Mesothelial cell of epicardium (in vitro differentiated cells): ENCODE measurements around the gene BMERB1. TPM values are rescaled to one million over a fixed set of nuclear protein-coding genes. Genes with fewer than 3 reads are reported as not detected.

ENCODE experiments used
- DNase-seq, 2 experiments: peaks; one replicate each; pipeline ENCODE4 v3.0.0; 2021; ENCODE audit warnings: low spot score in 2 of 2; ENCODE audit not compliant: unreplicated experiment in 2 of 2
- H3K27ac Mint-ChIP-seq: 2 replicates; pipeline ENCODE4 v1.8.0; 2021; ENCODE audit warnings: mixed read lengths
- H3K27me3 Mint-ChIP-seq: 2 replicates; pipeline ENCODE4 v1.8.0; 2021; ENCODE audit warnings: low read depth, mixed read lengths
- H3K36me3 Mint-ChIP-seq: 2 replicates; pipeline ENCODE4 v1.8.0; 2021; ENCODE audit warnings: mixed read lengths
- H3K4me1 Mint-ChIP-seq: 2 replicates; pipeline ENCODE4 v1.8.0; 2021; ENCODE audit warnings: mixed read lengths
- H3K4me3 Mint-ChIP-seq: 2 replicates; pipeline ENCODE4 v1.8.0; 2021; ENCODE audit warnings: mild to moderate bottlenecking, moderate library complexity, mixed read lengths
- H3K9me3 Mint-ChIP-seq: 2 replicates; pipeline ENCODE4 v1.8.0; 2021; ENCODE audit warnings: mixed read lengths
- total RNA-seq: library from RNA; stranded (reverse); gene quantifications from 3 replicates; pipeline ENCODE4 v1.2.1, GENCODE V29; 2021
- TF ChIP-seq, protein P1 (sequence below): fragments of 200-600 bp; sonication (generic); IDR thresholded peaks from one replicate; pipeline ENCODE4 v1.5.0; 2021; ENCODE audit warnings: antibody characterized with exemption; ENCODE audit not compliant: unreplicated experiment

Gene BMERB1
- total RNA-seq, 1 donor from 2014 or later = 3.9 TPM

DNA sequence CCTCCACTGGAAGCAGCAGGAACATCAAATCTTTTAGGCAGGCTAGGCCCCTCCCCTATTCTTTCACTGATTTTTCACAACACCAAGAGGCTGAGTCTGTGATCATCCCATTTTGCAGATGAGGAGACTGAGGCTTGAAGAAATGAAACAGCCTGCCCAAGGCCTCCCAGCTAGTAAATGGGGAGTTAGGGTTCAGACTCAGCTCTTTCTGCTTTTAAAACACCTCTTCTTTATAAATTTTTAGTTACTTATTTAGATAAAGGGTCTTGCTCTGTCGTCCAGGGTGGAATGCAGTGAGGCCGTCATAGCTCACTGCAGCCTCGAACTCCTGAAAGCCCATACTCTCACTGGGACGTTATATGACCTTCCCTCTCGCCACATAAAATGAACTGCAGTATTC lies 82.2 kb downstream of the BMERB1 start:
- no peaks in the 10 kb centered on the region for H3K36me3 Mint-ChIP-seq
- peaks cover 2% of the 10 kb centered on the region for H3K27me3 Mint-ChIP-seq
- H3K4me1 Mint-ChIP-seq = peaks cover 9% of the 10 kb centered on the region
- no peak overlapping the region for H3K4me3 Mint-ChIP-seq
- no peak for DNase-seq
- H3K9me3 Mint-ChIP-seq = no peaks in the 10 kb centered on the region
- no peak overlapping the region for H3K27ac Mint-ChIP-seq
- TF ChIP-seq, protein P1, sequence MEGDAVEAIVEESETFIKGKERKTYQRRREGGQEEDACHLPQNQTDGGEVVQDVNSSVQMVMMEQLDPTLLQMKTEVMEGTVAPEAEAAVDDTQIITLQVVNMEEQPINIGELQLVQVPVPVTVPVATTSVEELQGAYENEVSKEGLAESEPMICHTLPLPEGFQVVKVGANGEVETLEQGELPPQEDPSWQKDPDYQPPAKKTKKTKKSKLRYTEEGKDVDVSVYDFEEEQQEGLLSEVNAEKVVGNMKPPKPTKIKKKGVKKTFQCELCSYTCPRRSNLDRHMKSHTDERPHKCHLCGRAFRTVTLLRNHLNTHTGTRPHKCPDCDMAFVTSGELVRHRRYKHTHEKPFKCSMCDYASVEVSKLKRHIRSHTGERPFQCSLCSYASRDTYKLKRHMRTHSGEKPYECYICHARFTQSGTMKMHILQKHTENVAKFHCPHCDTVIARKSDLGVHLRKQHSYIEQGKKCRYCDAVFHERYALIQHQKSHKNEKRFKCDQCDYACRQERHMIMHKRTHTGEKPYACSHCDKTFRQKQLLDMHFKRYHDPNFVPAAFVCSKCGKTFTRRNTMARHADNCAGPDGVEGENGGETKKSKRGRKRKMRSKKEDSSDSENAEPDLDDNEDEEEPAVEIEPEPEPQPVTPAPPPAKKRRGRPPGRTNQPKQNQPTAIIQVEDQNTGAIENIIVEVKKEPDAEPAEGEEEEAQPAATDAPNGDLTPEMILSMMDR = no peak

DNA sequence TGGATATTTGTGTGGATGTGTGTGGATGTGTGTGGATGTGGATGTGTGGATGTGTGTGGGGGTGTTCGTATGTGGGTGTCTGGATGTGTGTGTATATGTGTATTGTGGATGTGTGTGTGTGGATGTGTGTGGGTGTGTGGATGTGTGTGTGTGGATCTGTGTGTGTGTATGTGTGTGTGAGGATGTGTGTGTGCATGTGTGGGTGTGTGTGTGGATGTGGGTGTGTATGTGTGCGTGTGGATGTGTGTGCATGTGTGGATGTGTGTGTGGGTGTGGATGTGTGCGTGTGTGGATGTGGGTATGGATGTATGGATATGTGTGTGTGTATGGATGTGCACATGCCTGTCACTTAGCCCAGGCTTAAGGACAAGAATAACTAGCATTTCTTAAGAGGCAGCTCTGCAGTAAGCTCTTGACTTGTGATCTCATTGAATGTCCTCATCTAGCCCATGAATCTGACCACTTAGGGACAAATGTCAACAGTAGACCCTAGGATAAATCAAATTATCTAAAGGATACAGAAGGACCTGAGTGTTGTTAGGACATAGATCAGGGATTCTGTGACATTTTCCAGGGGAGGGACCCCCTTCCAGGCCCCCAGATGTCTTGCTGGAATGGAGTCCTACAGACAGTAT lies 83.5 kb downstream of the BMERB1 start:
- H3K36me3 Mint-ChIP-seq = no peaks in the 10 kb centered on the region
- H3K27me3 Mint-ChIP-seq = peaks cover 5% of the 10 kb centered on the region
- H3K27ac Mint-ChIP-seq = no peak overlapping the region
- DNase-seq = no peak
- no peaks in the 10 kb centered on the region for H3K9me3 Mint-ChIP-seq
- H3K4me1 Mint-ChIP-seq = peaks cover 14% of the 10 kb centered on the region
- TF ChIP-seq, protein P1 = no peak
- H3K4me3 Mint-ChIP-seq = no peak overlapping the region

DNA sequence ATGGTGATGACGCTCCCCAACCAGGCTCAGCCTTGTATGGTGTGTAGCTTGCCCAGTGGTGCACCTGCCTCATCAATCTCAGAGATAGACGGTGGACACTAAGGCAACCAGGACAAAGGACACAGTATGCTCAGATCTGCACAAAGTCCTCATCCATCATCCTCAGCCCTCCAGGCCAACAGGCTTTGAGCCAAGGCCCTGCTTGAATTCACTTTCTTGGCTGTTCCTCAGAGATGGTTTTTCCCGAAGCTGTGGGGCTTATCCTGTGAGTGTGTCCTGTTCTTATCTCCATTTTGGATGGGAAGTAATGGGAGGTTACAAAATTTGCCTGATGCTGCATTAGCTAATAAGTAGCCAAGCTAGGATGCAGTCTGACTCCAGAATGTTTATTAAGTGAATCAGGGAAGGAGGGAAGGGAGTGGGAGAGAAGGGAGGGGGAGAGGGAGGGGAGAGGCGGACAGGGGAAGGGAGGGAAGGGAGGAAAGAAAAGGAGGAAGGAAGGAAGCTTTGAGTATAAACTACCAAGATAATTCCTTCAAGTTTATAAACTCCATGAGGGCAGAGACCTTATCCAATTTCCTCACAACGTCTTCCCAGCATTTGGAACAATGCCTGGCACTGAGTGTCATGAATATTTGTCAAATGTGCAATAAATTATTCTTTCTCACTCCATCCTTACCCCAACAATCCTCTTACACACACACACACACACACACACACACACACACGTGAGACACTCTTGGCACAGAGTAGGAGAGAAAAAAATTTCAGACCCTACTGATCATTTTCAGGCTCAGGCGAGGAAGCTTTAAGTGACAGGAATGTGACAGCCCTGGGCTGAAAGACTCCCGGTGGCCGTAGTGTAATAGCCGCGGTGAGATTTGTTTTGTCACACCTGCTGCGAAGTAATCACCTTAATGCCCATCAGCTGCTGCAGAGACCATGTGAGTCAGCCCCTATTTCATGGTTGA lies 84.3 kb downstream of the BMERB1 start:
- Mint-ChIP-seq H3K4me3 (no peak overlapping the region), H3K36me3 (no peaks in the 10 kb centered on the region), H3K27me3 (peaks cover 12% of the 10 kb centered on the region), H3K27ac (no peak overlapping the region), H3K9me3 (no peaks in the 10 kb centered on the region), H3K4me1 (peaks cover 14% of the 10 kb centered on the region)
- DNase-seq = no peak
- TF ChIP-seq, protein P1 = no peak

- DNase-seq = no peak
- Mint-ChIP-seq H3K36me3 (no peaks in the 10 kb centered on the region), H3K4me3 (no peak overlapping the region), H3K27me3 (peaks cover 18% of the 10 kb centered on the region), H3K27ac (no peak overlapping the region), H3K9me3 (no peaks in the 10 kb centered on the region), H3K4me1 (peaks cover 14% of the 10 kb centered on the region)
- TF ChIP-seq, protein P1 = no peak
These were observed 85.4 kb downstream of the BMERB1 start for GRCh38 chr16:15519790-15520189.

DNA sequence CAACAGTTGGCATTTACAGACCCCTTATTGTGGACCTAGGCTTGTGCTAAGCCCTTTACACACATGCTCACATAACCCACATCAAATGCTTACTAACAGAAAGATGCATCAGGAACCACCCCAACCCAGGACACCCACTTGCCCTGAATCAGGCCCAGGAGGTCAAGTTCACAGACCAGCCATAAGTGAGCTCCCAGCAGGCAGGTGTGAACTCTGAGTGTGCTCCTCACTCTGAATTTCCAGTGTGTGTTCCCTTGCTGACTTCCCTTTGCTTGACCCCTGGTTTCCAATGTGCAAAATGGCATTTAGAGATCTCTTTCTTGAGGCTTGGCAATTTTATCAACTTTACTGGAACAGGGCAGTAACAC lies 87.0 kb downstream of the BMERB1 start:
- no peak overlapping the region for H3K4me3 Mint-ChIP-seq
- peaks cover 14% of the 10 kb centered on the region for H3K4me1 Mint-ChIP-seq
- no peaks in the 10 kb centered on the region for H3K9me3 Mint-ChIP-seq
- no peak overlapping the region for H3K27ac Mint-ChIP-seq
- H3K27me3 Mint-ChIP-seq = peaks cover 19% of the 10 kb centered on the region
- TF ChIP-seq, protein P1 = no peak
- no peaks in the 10 kb centered on the region for H3K36me3 Mint-ChIP-seq
- DNase-seq = no peak
